ENCODE measurements around the gene RFX3. TPM values are rescaled to one million over a fixed set of nuclear protein-coding genes. Genes with fewer than 3 reads are reported as not detected.

RFX3 gene
- total RNA-seq, 2 experiments from 2014 or later: 6.8 to 9.0 TPM

GRCh38 chr9:3511551-3511950 is 14.2 kb downstream of the RFX3 start:
- Mint-ChIP-seq H3K27ac (no peak overlapping the region), H3K4me1 (ENCODE audit: low read depth) (peaks cover 21% of the 10 kb centered on the region), H3K4me3 (no peak overlapping the region), H3K27me3 (ENCODE audit: low read depth) (no peaks in the 10 kb centered on the region), H3K9me3 (ENCODE audit: insufficient read depth) (peaks cover 4% of the 10 kb centered on the region), H3K36me3 (ENCODE audit: low read depth) (peaks cover 9% of the 10 kb centered on the region)
- ChIA-PET POLR2A (interaction anchor here (1.0 kb wide), 1 partner anchor 15 kb away, joined by 3 read pairs; no protein-coding TSS in a partner anchor), CTCF (no interaction called here)
- no peak for ATAC-seq
- DNase-seq: no peak

- ATAC-seq: no peak
- Mint-ChIP-seq H3K4me3 (no peak overlapping the region), H3K27ac (no peak overlapping the region), H3K27me3 (ENCODE audit: low read depth) (no peaks in the 10 kb centered on the region), H3K36me3 (ENCODE audit: low read depth) (peaks cover 9% of the 10 kb centered on the region), H3K9me3 (ENCODE audit: insufficient read depth) (peaks cover 5% of the 10 kb centered on the region), H3K4me1 (ENCODE audit: low read depth) (peaks cover 21% of the 10 kb centered on the region)
- no peak for DNase-seq
- ChIA-PET CTCF (no interaction called here), POLR2A (interaction anchor here (1.0 kb wide), 1 partner anchor 16 kb away, joined by 3 read pairs; no protein-coding TSS in a partner anchor)
Measured at GRCh38 chr9:3510796-3511195, 15.0 kb downstream of the RFX3 start.

- Mint-ChIP-seq H3K4me3 (no peak overlapping the region), H3K4me1 (ENCODE audit: low read depth) (peaks cover 23% of the 10 kb centered on the region), H3K9me3 (ENCODE audit: insufficient read depth) (peaks cover 5% of the 10 kb centered on the region), H3K36me3 (ENCODE audit: low read depth) (peaks cover 9% of the 10 kb centered on the region), H3K27me3 (ENCODE audit: low read depth) (no peaks in the 10 kb centered on the region), H3K27ac (no peak overlapping the region)
- CTCF ChIA-PET: no interaction called here
- DNase-seq: no peak
- ATAC-seq: no peak
- POLR2A ChIA-PET: no interaction called here
Measured at GRCh38 chr9:3509926-3510325, 15.9 kb downstream of the RFX3 start.

- H3K27me3 Mint-ChIP-seq (ENCODE audit: low read depth): no peaks in the 10 kb centered on the region
- peaks cover 9% of the 10 kb centered on the region for H3K36me3 Mint-ChIP-seq (ENCODE audit: low read depth)
- H3K27ac Mint-ChIP-seq: no peak overlapping the region
- no peak overlapping the region for H3K4me3 Mint-ChIP-seq
- DNase-seq: no peak
- POLR2A ChIA-PET: interaction anchor here (0.8 to 2.8 kb wide), 2 partner anchors 18 to 20 kb away, joined by 3 to 18 read pairs; partner anchors contain the start of gene RFX3
- CTCF ChIA-PET: no interaction called here
- H3K9me3 Mint-ChIP-seq (ENCODE audit: insufficient read depth): peaks cover 5% of the 10 kb centered on the region
- H3K4me1 Mint-ChIP-seq (ENCODE audit: low read depth): peaks cover 23% of the 10 kb centered on the region
- no peak for ATAC-seq
Measured at GRCh38 chr9:3508521-3509291, 17.1 kb downstream of the RFX3 start.

- no peak for ATAC-seq
- Mint-ChIP-seq H3K4me3 (no peak overlapping the region), H3K27me3 (ENCODE audit: low read depth) (no peaks in the 10 kb centered on the region), H3K4me1 (ENCODE audit: low read depth) (peaks cover 21% of the 10 kb centered on the region), H3K9me3 (ENCODE audit: insufficient read depth) (peaks cover 5% of the 10 kb centered on the region), H3K27ac (no peak overlapping the region), H3K36me3 (ENCODE audit: low read depth) (peaks cover 9% of the 10 kb centered on the region)
- CTCF ChIA-PET: no interaction called here
- POLR2A ChIA-PET: interaction anchor here (0.8 to 2.8 kb wide), 2 partner anchors 19 to 21 kb away, joined by 3 to 18 read pairs; partner anchors contain the start of gene RFX3
- DNase-seq: no peak
Measured at GRCh38 chr9:3508078-3508431, 17.7 kb downstream of the RFX3 start.

- ATAC-seq (no peak), DNase-seq (no peak)
- no peak overlapping the region for H3K27ac Mint-ChIP-seq
- peaks cover 21% of the 10 kb centered on the region for H3K4me1 Mint-ChIP-seq (ENCODE audit: low read depth)
- no peak overlapping the region for H3K4me3 Mint-ChIP-seq
- H3K9me3 Mint-ChIP-seq (ENCODE audit: insufficient read depth): peaks cover 5% of the 10 kb centered on the region
- peaks cover 12% of the 10 kb centered on the region for H3K36me3 Mint-ChIP-seq (ENCODE audit: low read depth)
- POLR2A ChIA-PET: interaction anchor here (2.8 kb wide), 1 partner anchor 19 kb away, joined by 18 read pairs; the partner anchor contains the start of gene RFX3
- CTCF ChIA-PET: interaction anchor here (0.6 to 1.0 kb wide), 2 partner anchors 30 to 40 kb away, joined by 3 read pairs; no protein-coding TSS in a partner anchor
- no peaks in the 10 kb centered on the region for H3K27me3 Mint-ChIP-seq (ENCODE audit: low read depth)
Measured at GRCh38 chr9:3507395-3508077, 18.3 kb downstream of the RFX3 start.

GRCh38 chr9:3506164-3506563 is 19.6 kb downstream of the RFX3 start:
- Mint-ChIP-seq H3K9me3 (ENCODE audit: insufficient read depth) (peaks cover 5% of the 10 kb centered on the region), H3K27me3 (ENCODE audit: low read depth) (no peaks in the 10 kb centered on the region), H3K4me3 (no peak overlapping the region), H3K27ac (no peak overlapping the region), H3K36me3 (ENCODE audit: low read depth) (peaks cover 10% of the 10 kb centered on the region), H3K4me1 (ENCODE audit: low read depth) (peaks cover 16% of the 10 kb centered on the region)
- CTCF ChIA-PET: interaction anchor here (1.0 kb wide), 1 partner anchor 39 kb away, joined by 3 read pairs; no protein-coding TSS in a partner anchor
- DNase-seq (no peak), ATAC-seq (peak; percentile 37)
- POLR2A ChIA-PET: no interaction called here

- CTCF ChIA-PET: no interaction called here
- no peaks in the 10 kb centered on the region for H3K27me3 Mint-ChIP-seq (ENCODE audit: low read depth)
- POLR2A ChIA-PET: no interaction called here
- no peak overlapping the region for H3K4me3 Mint-ChIP-seq
- peaks cover 8% of the 10 kb centered on the region for H3K36me3 Mint-ChIP-seq (ENCODE audit: low read depth)
- peaks cover 5% of the 10 kb centered on the region for H3K9me3 Mint-ChIP-seq (ENCODE audit: insufficient read depth)
- peaks cover 8% of the 10 kb centered on the region for H3K4me1 Mint-ChIP-seq (ENCODE audit: low read depth)
- H3K27ac Mint-ChIP-seq: no peak overlapping the region
- no peak for ATAC-seq
- no peak for DNase-seq
Measured at GRCh38 chr9:3502560-3503398, 23.0 kb downstream of the RFX3 start.

GRCh38 chr9:3500044-3500443 is 25.8 kb downstream of the RFX3 start:
- Mint-ChIP-seq H3K27ac (no peak overlapping the region), H3K27me3 (ENCODE audit: low read depth) (no peaks in the 10 kb centered on the region), H3K4me3 (no peak overlapping the region), H3K36me3 (ENCODE audit: low read depth) (peaks cover 7% of the 10 kb centered on the region), H3K9me3 (ENCODE audit: insufficient read depth) (no peaks in the 10 kb centered on the region), H3K4me1 (ENCODE audit: low read depth) (peaks cover 4% of the 10 kb centered on the region)
- ChIA-PET POLR2A (interaction anchor here (0.9 kb wide), 1 partner anchor 27 kb away, joined by 4 read pairs; no protein-coding TSS in a partner anchor), CTCF (interaction anchor here (1.0 kb wide), 1 partner anchor 32 kb away, joined by 3 read pairs; no protein-coding TSS in a partner anchor)
- ATAC-seq (no peak), DNase-seq (no peak)

- no peak for ATAC-seq
- no peak overlapping the region for H3K27ac Mint-ChIP-seq
- CTCF ChIA-PET: interaction anchor here (1.6 kb wide), 1 partner anchor 58 kb away, joined by 5 read pairs; no protein-coding TSS in a partner anchor
Measured at GRCh38 chr9:3498691-3499090, 27.1 kb downstream of the RFX3 start.

GRCh38 chr9:3497857-3498256 is 27.9 kb downstream of the RFX3 start:
- H3K9me3 Mint-ChIP-seq (ENCODE audit: insufficient read depth): no peaks in the 10 kb centered on the region
- H3K27me3 Mint-ChIP-seq (ENCODE audit: low read depth): no peaks in the 10 kb centered on the region
- peaks cover 4% of the 10 kb centered on the region for H3K4me1 Mint-ChIP-seq (ENCODE audit: low read depth)
- ChIA-PET CTCF (interaction anchor here (1.3 to 1.6 kb wide), 2 partner anchors 57 to 257 kb away, joined by 3 to 5 read pairs; no protein-coding TSS in a partner anchor), POLR2A (interaction anchor here (0.8 kb wide), 1 partner anchor 29 kb away, joined by 3 read pairs; no protein-coding TSS in a partner anchor)
- DNase-seq: no peak
- H3K4me3 Mint-ChIP-seq: no peak overlapping the region
- H3K27ac Mint-ChIP-seq: no peak overlapping the region
- no peak for ATAC-seq
- peaks cover 12% of the 10 kb centered on the region for H3K36me3 Mint-ChIP-seq (ENCODE audit: low read depth)

More at GRCh38 chr9:3498691-3499090, 27.1 kb downstream of the RFX3 start:
- Mint-ChIP-seq H3K9me3 (ENCODE audit: insufficient read depth) (no peaks in the 10 kb centered on the region), H3K4me1 (ENCODE audit: low read depth) (peaks cover 4% of the 10 kb centered on the region), H3K4me3 (no peak overlapping the region), H3K36me3 (ENCODE audit: low read depth) (peaks cover 11% of the 10 kb centered on the region), H3K27me3 (ENCODE audit: low read depth) (no peaks in the 10 kb centered on the region)
- no peak for DNase-seq
- POLR2A ChIA-PET: interaction anchor here (0.6 kb wide), 1 partner anchor 1242 kb away, joined by 3 read pairs; no protein-coding TSS in a partner anchor

All from activated CD8-positive, alpha-beta T cell treated with anti-CD3 and anti-CD28 coated beads, Interleukin-2, amount 10 ng/mL, durations not matched to agents 7 days and 5 days (primary cell).